Uterus (tissue), 2 donors: Measurements from ENCODE around the gene RFX1.

ENCODE experiments used
- CTCF ChIP-seq, 4 experiments: fragments of 200-600 bp in 2 of 4; fragments of 450-650 bp in 2 of 4; sonication (generic) in 2 of 4; IDR thresholded peaks; one replicate each; pipeline ENCODE4 v1.5.1; 2016 to 2019; ENCODE audit warnings: antibody characterized with exemption in 4 of 4, mild to moderate bottlenecking in 2 of 4, moderate library complexity in 1 of 4
- POLR2A ChIP-seq, 2 donors: fragments of 450-650 bp; IDR thresholded peaks; one replicate each; pipeline ENCODE4 v1.6.1; 2016; ENCODE audit warnings: antibody characterized with exemption in 2 of 2, mild to moderate bottlenecking in 1 of 2, moderate library complexity in 1 of 2

DNA sequence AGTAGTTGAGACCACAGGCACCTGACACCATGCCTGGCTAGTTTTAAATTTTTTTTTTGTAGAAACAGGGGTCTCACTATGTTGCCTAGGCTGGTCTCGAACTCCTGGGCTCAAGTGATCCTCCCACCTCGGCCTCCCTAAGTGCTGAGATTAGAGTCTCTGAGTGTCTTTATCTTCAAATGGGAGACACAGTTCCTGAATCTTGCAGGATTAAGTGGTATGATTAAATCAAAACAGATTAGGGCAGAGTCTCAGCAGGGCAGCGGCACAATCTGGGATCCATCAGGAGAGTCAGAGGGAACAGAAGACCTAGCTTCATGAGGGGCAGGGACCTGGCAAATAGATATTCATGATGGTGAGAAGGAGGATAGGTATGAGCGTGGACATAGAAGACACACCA, 22.8 kb upstream of the RFX1 start:
- no peak for TF ChIP-seq CTCF (IDR thresholded peaks at IDR 0.05)
- TF ChIP-seq POLR2A (IDR thresholded peaks at IDR 0.05) = no peak
